SHP77 treated with DMSO at 0.1 percent for 48 hours (cell line): ENCODE data around the gene KLF4.

ENCODE experiments used
- DNase-seq: peaks from one replicate; lab custom pipeline; 2025; lab: John Stamatoyannopoulos, UW

Gene KLF4

GRCh38 chr9:107487521-107488374 is 1.8 kb downstream of the KLF4 start:
- DNase-seq: no peak

GRCh38 chr9:107486674-107487520 is 2.7 kb downstream of the KLF4 start:
- no peak for DNase-seq

- no peak for DNase-seq
These were observed 4.0 kb downstream of the KLF4 start for GRCh38 chr9:107485458-107486043.

DNA sequence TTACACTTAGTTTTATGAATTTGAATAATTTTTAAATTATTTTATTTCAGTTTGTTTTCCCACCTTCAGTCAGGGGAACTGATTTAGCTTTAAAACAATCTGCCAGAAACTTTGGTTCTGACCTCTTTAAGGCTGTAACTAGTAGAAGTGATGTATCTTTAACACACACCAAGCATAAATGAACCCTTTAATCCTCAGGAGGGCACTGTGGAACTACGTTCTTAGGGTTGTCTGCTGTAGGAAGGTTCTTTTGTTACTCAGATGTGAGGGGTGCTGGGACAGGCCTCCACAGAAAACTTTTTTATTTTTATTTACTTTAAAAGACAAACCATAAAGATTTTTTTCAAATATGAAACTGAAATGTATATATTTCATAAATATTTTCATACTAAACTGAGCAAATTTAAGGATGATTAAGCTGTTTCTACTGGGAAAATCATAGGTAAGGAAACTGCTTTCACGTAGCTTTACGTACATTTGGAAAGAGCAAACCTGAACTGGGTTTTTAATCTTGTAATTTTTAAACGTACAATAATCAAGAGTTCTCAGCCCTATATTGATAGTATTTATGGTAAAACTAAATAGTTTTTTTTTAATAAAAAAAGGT is 5.3 kb downstream of the KLF4 start:
- peak; percentile 56 for DNase-seq

DNA sequence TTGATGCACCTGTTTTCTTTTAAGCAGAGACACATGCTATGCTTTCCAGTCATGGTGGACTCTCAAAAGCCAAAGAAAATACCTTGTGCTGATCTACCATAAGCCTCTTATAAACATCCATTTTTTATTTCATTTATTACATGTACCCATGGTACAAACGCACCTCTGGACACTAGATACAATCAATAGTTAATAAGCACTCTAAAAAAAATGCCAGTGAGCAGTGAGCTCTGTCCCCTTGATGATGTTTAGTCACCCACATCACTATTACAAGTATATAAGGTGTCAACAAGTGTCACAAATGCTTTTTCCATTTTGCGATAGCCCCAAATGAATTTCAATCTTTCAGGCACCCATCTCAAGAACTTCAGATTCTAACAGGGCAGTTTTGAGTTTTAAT is 5.9 kb downstream of the KLF4 start:
- no peak for DNase-seq

DNA sequence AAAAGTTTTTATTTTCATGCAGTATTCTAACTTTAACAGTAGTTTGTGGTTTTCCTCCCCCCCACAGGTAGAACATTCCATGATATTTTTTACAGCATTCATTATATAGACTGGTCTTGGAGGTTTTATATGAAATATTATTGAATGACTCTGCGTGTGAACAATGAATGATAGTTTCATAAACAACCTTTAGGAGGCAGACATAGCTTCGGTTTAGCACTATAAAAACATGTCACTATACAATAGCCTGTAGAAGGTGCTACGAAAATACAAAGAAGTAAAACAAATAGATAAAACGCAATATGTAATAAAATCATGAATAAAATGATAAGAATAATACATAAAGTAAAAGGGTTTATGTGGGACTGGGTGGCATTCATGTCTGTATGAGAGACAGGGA is 8.5 kb downstream of the KLF4 start:
- no peak for DNase-seq

GRCh38 chr9:107480386-107480789 is 9.2 kb downstream of the KLF4 start:
- DNase-seq: no peak

DNA sequence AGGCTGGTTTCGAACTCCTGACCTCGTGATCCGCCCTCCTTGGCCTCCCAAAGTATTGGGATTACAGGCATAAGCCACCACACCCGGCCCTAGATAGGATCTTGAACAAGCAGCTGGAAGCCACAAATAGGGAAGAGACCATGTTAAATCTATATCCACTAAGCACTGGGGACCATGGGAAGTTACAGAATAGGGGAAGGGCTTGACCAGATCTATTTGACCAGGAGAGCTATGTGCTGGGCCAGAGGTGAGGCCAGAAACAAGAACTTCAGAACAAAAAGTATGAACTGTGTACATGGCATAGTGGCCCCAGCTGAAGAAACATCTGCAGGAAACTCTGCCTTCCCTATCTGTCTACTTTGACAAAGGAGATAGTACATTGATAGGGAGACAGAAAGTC is 10.8 kb downstream of the KLF4 start:
- DNase-seq: no peak

DNA sequence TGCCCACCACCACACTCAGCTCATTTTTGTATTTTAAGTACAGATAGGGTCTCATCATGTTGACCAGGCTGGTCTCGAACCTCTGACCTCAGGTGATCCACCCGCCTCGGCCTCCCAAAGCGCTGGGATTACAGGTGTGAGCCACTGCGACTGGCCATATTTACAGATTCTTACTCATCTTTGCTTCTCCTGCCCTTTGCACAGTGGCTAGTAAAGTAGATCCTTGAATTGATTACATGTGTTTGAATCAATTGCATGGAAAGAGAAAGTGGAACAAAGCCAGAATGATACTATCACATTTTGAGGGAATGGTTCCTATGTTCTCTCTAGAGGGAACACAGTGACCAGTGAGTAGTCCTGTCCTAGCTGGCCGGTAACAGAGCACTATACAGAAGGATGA is 15.4 kb downstream of the KLF4 start:
- DNase-seq: no peak

DNA sequence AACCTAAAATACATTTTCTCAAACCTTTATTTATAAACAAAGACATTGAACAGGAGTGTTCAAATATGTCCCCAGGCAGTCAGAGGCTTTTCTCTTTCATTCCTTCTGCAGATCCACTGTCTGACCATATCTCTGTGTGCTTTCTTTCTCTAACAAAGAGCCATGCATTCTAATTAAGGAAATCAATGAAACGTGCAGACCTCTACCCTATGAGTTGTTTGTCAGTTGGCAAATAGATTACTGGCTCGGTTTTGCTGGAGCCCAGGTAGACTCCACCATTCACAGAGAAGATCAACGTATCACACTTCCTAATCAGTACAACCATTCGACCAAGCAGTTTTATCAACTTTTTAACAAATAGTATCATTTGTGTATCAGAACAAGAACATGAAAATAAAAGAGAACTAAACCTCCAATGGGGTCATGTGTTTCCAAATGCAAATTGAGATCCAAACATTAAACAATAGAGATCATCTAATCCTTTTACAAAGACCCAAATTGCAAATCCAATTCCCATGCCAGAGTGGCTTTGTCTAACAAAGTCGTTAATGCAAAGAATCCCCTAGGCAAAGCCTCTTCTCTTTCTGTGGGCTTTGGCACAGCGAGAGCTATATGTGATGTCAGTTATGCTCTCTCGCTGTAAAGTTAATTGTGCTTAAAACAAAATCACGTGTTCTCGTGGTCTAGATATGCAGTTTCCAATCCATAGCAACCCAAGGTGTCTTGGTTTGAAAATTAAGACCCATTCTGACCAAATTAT is 16.8 kb downstream of the KLF4 start:
- no peak for DNase-seq

GRCh38 chr9:107471552-107471951 is 18.0 kb downstream of the KLF4 start:
- DNase-seq: no peak

DNA sequence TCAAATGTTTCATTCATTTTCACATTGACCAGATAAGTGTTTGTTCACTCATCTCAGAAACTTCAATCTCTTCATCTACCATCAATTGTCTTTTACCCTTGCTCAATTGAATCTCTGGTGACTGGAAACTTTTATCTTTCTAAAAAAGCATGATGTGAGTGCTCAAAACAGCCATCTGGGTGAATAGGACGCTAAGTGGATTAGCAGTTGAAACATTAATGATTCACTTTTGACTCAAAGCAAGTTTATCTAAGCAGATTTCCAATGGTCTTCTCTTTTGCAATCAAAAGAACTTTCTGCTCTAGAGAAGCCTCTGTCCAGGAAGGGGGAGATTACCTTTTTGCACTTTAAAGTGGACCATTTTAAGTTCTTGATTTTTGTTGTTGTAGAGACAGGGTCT is 22.2 kb downstream of the KLF4 start:
- DNase-seq: no peak

DNA sequence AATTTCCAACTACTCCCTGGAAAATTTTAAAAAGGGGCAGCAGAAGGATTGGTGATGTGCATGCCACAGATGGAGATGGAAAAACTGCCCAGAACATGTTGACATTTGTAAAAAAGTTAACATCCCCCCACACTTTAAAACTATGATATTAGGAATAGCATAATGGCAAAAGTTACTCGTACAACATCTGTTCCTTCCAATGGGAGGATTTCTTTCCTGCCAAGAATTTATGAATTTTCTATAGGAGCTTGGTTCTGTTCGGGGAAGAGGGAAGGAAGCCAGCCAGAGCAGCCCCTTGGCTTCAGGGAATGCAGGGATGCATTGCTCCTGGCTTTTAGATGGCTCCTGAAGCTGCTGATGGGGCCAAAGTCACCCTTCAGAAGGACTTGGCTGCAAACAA is 22.7 kb downstream of the KLF4 start:
- DNase-seq: no peak

DNA sequence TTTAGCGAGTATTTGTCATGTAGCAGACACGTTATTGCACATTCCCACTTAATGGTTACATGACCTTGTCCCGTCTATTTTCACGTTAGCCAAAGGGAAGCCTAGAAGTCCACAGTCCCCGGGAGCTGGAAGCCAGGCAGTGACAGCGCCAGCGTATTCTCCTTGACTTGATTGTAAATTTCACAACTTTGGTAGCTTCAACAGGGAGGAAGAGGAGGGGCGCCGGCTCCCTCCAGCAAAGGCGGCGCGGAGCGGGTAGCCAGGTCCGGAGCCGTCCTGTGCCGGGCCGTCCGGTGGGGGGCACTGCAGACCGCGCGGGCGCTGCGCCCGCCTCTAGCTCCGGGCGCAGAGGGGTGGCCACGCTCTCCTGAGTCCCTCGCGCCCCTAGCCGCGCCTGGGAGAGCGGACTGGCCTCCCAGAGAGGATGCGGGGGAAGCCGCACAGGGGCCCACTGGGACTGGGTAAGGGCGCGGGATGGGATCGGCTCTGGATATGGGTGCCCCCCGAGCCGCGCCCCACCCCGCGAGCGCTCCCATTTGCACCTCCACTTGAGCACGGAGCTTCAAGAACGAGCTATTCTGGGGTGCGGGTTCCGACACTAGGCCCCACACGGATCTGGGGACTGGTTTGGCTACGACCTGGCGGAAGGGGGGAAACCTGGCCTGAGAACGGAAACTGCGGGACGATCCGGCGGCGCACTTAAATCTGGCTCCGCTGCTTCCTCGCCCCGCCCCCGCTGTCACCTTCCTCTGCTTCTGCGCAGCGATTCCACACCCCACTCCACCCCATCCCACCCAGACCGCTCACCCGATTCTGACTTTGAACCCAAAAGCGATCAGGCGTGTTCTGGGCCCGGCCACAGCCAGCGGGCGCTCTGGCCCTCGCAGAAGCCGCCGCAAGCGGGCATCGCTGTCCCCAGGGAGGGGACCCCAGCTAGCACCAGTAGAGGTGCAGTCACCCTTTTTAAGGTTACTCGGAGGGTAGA is 23.8 kb downstream of the KLF4 start:
- no peak for DNase-seq

DNA sequence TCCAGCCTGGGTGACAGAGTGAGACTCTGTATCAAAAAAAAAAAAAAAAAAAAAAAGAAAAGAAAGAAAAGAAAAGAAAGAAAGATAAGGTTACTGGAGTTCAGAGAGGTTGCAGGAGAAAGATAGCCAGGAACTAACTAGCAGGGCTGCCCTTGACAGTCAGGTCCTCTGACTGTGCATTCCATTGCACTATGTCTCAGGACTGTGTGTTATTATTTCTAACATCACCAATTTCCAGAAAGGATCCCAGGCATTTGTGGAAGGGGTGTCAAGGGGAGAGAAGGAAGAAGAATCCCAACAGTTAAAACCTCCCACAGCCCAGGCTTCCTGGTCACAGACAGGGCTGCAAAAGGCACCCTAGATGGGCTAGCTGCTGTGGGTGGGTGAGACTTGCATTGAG is 25.1 kb downstream of the KLF4 start:
- DNase-seq: no peak

DNA sequence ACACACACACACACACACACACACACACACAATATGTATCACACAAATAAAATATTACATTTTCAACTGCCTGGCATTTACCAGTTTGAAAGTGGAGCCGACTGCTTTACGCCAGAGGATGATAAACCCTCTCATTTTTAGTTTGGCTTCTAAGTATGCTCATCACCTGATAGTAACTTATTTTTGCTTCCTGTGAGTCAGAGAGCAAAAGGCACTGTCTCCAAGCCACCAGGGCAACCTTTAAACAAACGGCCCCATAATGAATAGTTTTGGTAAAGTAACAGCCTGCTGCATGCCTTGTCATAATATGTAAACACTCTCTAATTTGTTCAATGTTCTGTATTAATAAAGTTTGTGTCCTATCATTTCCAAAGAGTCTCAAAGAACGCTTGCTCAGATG is 26.9 kb downstream of the KLF4 start:
- no peak for DNase-seq

GRCh38 chr9:107460153-107461023 is 29.2 kb downstream of the KLF4 start:
- no peak for DNase-seq

DNA sequence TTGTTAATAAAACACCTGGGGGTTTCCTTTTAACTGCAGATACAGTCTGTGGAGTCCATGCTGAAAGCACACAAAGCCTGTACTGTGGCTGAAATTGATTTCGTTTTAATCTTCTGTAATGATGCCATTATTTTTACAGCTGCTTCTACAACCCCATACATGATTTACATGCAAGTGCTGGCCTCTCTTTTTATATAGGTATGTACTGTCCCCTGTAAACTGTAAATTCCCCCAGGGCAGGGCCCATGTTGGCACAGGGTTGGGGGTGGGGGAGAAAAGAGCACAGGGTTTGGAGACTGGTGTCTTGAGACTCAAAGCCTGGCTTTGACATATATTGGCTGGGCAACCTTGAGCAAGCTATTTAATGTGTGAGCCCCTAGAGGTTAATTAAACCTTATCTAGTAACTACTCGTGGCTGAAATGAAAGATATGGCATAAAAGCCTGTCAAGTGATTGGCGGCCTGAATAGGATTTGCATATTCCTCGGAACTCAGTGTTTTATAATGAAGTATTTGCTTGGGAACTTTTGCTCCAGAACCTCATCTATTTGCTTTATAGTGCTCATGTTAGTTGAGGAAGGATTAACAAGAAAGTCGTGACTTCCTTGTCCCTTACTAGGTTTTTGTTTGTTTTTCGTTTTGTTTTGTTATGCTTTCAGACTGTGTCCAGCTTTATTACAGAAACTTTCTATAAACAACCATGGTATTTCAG is 34.0 kb downstream of the KLF4 start:
- no peak for DNase-seq

DNA sequence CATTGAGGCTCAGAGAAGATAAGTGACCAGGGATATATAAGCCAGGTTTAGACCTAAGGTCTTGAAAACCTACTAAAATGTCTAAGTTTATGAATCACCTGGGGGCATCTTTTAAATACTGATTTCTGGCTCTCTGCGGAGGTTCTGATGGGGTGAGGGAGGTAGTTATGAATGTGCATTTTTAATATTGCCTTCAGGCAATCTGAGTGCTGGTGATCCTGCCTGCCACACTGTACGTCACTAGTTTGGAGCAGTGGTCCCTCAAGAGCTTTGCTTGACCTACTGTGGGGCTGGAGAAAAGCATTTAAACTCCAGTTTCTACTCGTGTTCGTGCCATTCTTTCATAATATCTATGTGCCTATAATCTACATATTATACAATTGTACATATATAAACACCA is 36.1 kb downstream of the KLF4 start:
- no peak for DNase-seq
